ENCODE measurements around the gene SULT4A1. TPM values are rescaled to one million over a fixed set of nuclear protein-coding genes. Genes with fewer than 3 reads are reported as not detected.

Gene SULT4A1
- total RNA-seq, 1 experiment from 2014 or later: 15.0 TPM

DNA sequence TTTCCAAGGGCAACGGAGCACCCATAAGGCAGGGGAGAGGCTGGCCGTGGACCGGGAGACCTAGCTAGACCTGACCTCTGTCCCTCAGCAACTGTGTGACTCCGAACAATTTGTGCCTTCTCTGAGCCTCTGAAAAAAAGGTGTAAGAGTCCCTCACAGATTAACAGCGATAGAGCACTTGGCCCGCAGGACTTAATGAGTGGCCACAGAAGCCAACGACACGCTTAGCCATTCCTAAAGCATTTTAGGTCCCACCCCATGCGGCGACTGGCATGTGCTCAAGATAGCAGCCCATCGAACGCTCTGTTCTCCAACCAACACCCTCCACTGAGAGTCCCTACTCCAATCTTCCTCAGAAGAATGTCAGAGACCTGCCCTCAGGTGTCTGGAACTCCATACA lies 1.5 kb downstream of the SULT4A1 start:
- Histone ChIP-seq H3K23ac (ENCODE audit: insufficient read length, low read depth, low read length) (no peak overlapping the region), H3K23me2 (ENCODE audit: insufficient read length, low read depth, low read length, poor library complexity, severe bottlenecking) (peaks cover 5% of the 10 kb centered on the region), H3K9me3 (ENCODE audit: control insufficient read depth, low read depth, low read length) (no peaks in the 10 kb centered on the region), H3K18ac (ENCODE audit: insufficient read length, low read depth, low read length) (no peak overlapping the region), H2BK20ac (ENCODE audit: low read depth, low read length, poor library complexity, severe bottlenecking) (no peak overlapping the region), H2BK120ac (ENCODE audit: low read depth, low read length, poor library complexity, severe bottlenecking) (no peak overlapping the region), H2AFZ (ENCODE audit: low read length) (no peak overlapping the region), H3K4me2 (ENCODE audit: insufficient read depth, insufficient read length, low read length) (peak overlapping the region; percentile 60), H3K4ac (ENCODE audit: low read depth, low read length) (no peak overlapping the region), H3T11ph (ENCODE audit: low read length) (no peak overlapping the region), H4K91ac (ENCODE audit: insufficient read length, low read depth, low read length) (no peak overlapping the region), H3K79me1 (ENCODE audit: insufficient read depth, low read depth, low read length, poor library complexity, severe bottlenecking) (peaks cover 2% of the 10 kb centered on the region), H3K56ac (ENCODE audit: insufficient read length, low read depth, low read length) (no peak overlapping the region), H3K79me2 (ENCODE audit: insufficient read depth, low read length) (peaks cover 16% of the 10 kb centered on the region; the same call in 1 of the 2 replicates), H2BK12ac (ENCODE audit: insufficient read length, low read depth, low read length) (no peak overlapping the region), H3K9ac (ENCODE audit: extremely low read depth, insufficient read length, low read length) (no peak overlapping the region), H4K8ac (replicated peaks; ENCODE audit: insufficient read length, low read depth, low read length) (no peak overlapping the region), H2BK15ac (ENCODE audit: low read depth, low read length) (no peak overlapping the region), H3K27ac (ENCODE audit: insufficient read length, low read depth, low read length) (no peak overlapping the region), H2AK5ac (ENCODE audit: insufficient read length, low read length) (no peak overlapping the region), H3K4me1 (ENCODE audit: insufficient read depth, low read length) (peaks cover 12% of the 10 kb centered on the region; the same call in 1 of the 2 replicates), H4K20me1 (ENCODE audit: control insufficient read depth, insufficient read depth, insufficient read length) (no peaks in the 10 kb centered on the region), H4K5ac (ENCODE audit: insufficient read length, low read depth, low read length) (no peak overlapping the region), H2BK5ac (ENCODE audit: insufficient read length, low read length) (no peak overlapping the region), H3K27me3 (ENCODE audit: insufficient read depth, low read length) (no peaks in the 10 kb centered on the region), H3K14ac (ENCODE audit: insufficient read depth, low read length) (no peak overlapping the region)
- H3K9me3 Mint-ChIP-seq: peaks cover 15 to 16% of the 10 kb centered on the region in 2 experiments
- DNase-seq: peak; percentile 26
- WGBS (ENCODE audit: extremely low coverage, insufficient read length, low lambda C conversion rate): no CpG with 5 or more reads among the region's 12 CpGs
- H3K4me1 Mint-ChIP-seq: peaks cover 37 to 38% of the 10 kb centered on the region in 2 experiments
- H3K36me3 Mint-ChIP-seq (ENCODE audit: insufficient read depth in 1 of 3, low read depth in 3 of 3): peaks cover 12 to 26% (median 17%) of the 10 kb centered on the region in 3 experiments
- H3K27me3 Mint-ChIP-seq (ENCODE audit: low read depth): peaks cover 19% of the 10 kb centered on the region
- TF ChIP-seq, protein P1, sequence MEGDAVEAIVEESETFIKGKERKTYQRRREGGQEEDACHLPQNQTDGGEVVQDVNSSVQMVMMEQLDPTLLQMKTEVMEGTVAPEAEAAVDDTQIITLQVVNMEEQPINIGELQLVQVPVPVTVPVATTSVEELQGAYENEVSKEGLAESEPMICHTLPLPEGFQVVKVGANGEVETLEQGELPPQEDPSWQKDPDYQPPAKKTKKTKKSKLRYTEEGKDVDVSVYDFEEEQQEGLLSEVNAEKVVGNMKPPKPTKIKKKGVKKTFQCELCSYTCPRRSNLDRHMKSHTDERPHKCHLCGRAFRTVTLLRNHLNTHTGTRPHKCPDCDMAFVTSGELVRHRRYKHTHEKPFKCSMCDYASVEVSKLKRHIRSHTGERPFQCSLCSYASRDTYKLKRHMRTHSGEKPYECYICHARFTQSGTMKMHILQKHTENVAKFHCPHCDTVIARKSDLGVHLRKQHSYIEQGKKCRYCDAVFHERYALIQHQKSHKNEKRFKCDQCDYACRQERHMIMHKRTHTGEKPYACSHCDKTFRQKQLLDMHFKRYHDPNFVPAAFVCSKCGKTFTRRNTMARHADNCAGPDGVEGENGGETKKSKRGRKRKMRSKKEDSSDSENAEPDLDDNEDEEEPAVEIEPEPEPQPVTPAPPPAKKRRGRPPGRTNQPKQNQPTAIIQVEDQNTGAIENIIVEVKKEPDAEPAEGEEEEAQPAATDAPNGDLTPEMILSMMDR (conservative IDR thresholded peaks at IDR 0.05): no peak
- peak overlapping the region; percentile 75 to 85 for H3K4me3 Mint-ChIP-seq
- H3K27ac Mint-ChIP-seq: peak overlapping the region in 2 of 3 experiments; percentile 26 to 66; a peak in 1 of 7 replicates

All from H9 (cell line).